Coronary artery (tissue), 2 donors: ENCODE measurements around the gene CCDC86.

Source experiments
- DNase-seq: peaks from one replicate; pipeline ENCODE4 v3.0.0-alpha.2; 2017; ENCODE audit warnings: low spot score
- H3K27ac ChIP-seq, 2 donors: fragments of 200-600 bp; sonication (generic); one replicate each; pipeline ENCODE4 v1.5.1; 2016 to 2019
- H3K4me3 ChIP-seq: fragments of 200-600 bp; sonication (generic); 2 replicates; pipeline ENCODE4 v1.5.1; 2016; ENCODE audit warnings: mild to moderate bottlenecking, moderate library complexity
- TF ChIP-seq, protein P1 (sequence below): fragments of 200-600 bp; sonication (generic); IDR thresholded peaks from one replicate; pipeline ENCODE4 v1.5.1; 2019; ENCODE audit warnings: antibody characterized with exemption

Gene CCDC86

DNA sequence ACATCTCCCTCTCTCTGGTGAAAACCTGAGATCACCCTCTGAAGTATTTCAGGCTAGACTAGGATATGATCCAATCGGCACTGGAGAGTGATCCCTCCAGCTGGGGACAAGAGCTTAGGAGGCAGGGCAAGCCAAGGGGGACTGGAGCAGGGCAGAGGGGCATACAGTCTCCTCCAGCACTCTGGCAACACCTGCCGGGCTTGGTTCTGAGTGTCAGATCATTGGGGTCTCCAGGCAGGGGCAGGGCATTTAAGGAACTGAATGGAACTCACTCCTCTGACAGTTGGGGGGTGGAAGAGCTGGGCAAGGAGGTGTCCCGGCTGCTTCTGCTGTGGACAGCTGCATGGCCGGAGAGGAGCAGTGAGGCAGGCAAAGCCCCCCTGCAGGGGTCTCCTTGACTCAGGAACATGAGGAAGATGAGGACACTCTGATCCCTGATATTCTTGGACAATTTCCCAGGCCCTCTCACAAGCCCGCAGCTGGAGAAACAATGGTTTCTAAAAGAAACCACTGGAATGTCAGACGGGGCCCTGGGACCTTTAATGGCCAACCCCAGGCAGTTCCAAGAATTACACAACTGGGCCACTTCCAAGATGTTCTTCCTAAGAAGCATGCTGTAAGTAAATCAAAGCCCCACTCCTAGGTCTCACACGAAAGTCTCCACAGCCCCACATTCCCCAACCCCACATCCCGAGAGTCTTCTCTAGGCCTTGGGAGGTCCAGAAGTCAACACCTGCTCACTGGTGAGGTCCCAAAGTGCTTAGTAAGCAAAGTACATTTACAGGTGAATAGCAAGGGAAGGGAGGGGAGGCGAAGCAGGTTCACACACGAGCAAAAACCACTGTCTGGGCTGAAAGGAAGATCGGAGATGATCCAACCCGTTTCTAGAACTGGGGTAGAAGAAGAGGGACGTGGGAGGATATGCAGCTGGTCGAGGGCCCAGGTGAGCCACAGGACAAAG, 1.2 kb upstream of the CCDC86 start:
- TF ChIP-seq, protein P1, sequence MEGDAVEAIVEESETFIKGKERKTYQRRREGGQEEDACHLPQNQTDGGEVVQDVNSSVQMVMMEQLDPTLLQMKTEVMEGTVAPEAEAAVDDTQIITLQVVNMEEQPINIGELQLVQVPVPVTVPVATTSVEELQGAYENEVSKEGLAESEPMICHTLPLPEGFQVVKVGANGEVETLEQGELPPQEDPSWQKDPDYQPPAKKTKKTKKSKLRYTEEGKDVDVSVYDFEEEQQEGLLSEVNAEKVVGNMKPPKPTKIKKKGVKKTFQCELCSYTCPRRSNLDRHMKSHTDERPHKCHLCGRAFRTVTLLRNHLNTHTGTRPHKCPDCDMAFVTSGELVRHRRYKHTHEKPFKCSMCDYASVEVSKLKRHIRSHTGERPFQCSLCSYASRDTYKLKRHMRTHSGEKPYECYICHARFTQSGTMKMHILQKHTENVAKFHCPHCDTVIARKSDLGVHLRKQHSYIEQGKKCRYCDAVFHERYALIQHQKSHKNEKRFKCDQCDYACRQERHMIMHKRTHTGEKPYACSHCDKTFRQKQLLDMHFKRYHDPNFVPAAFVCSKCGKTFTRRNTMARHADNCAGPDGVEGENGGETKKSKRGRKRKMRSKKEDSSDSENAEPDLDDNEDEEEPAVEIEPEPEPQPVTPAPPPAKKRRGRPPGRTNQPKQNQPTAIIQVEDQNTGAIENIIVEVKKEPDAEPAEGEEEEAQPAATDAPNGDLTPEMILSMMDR = no peak
- H3K27ac ChIP-seq = peak overlapping the region in 1 of 2 donors; percentile 81
- no peak for DNase-seq
- H3K4me3 ChIP-seq = peak overlapping the region; percentile 73

DNA sequence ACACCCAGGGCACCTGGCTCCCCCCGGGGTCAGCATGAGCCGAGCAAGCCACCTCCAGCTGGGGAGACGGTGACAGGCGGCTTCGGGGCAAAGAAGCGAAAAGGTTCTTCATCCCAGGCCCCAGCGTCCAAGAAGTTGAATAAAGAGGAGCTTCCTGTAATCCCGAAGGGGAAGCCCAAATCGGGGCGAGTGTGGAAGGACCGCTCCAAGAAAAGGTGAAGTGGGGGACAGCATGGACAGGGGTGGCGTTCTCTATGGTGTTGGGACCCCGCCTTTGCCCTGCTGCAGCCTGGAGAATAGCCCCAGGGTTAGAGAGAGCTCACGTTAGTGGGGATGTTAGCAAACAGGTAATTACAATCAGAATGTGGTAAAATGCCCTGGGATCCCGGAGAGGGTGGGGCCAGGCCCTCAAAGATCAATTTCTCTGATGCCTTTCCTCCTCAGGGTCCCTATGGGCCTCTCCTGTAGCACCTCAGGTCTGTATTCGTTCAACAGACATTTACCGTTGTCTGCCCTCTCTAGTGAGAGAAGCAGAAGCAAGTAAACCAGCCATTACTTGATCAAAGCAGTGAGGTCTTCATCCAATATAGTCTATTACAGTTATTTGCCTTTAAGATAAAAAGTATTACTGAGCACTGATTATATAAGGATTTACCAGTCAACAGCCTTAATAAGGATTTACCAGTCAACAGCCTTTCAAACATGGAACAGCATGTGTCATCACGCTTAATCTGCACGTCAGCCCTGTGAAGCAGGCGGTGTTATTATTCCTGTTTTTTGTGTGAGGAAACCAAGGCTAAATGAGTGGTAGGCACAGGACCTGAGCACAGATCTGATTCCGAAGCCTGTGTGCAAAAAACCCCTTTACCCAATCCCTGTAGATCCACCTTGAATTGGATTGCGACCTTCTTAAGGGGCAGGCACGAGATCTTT, 1.0 kb downstream of the CCDC86 start:
- no peak for DNase-seq

DNA sequence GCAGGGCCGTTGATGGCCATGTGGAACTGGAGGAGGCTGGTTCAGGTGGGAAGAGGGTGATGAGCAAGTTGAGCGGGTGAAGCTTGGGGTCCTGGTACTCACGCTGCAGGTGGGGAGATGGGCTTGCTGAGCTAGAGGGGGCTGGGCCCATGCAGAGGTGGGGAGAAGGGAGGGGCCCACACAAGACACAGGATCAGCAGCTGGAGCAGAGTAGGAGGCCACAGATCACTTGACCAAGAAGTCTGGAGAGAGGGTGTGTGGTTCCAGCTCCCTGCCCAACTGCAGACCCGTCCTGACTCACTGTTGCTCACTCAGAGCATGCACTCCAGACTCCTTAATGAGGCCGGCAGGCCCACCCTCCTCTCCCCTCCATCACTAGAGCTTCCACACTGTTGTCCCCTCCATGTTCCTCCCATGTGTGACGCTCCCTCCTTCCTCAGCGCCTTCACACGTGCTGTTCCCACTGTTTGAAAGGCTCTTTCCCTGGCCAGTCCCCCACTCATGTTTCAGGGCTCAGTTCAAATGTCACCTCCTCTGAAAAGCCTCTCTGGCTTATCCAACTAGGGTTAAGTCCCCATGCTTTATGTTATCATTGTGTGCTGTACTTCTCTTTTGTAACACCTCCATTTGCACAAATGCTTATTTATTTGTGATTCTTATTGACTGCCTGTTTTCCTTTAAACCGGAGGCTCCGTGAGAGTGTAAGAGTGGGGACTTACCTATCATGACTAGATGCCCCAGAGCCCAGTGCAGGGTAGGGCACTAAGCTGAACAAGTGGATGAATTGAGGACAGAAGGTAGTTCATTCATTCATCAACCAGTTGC, 2.3 kb downstream of the CCDC86 start:
- no peak for DNase-seq
- Histone ChIP-seq H3K4me3 (peak overlapping the region; percentile 73), H3K27ac (no peak overlapping the region)
- TF ChIP-seq, protein P1 = no peak

More for the DNA sequence above, 1.0 kb downstream of the CCDC86 start:
- Histone ChIP-seq H3K4me3 (peak overlapping the region; percentile 73), H3K27ac (peak overlapping the region; percentile 67 to 81)
- TF ChIP-seq, protein P1 = no peak

DNA sequence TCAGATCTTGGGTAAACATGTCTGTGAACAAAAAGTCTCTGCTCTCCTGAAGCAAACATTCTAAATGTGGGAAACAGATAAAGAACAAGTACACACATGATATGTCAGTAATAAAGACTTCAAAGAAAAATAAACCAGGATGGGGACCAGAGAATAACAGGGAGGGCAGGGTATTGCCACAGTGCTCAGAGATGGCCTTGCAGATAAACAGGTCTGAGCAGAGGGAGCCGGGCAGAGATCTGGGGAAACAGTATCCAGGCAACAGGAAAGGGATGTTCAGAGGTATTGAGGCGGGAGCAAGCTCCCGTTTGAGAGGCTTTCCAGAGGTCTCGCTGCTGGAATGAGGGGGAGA, 2.9 kb downstream of the CCDC86 start:
- Histone ChIP-seq H3K27ac (no peak overlapping the region), H3K4me3 (no peak overlapping the region)
- TF ChIP-seq, protein P1 = no peak
- no peak for DNase-seq

DNA sequence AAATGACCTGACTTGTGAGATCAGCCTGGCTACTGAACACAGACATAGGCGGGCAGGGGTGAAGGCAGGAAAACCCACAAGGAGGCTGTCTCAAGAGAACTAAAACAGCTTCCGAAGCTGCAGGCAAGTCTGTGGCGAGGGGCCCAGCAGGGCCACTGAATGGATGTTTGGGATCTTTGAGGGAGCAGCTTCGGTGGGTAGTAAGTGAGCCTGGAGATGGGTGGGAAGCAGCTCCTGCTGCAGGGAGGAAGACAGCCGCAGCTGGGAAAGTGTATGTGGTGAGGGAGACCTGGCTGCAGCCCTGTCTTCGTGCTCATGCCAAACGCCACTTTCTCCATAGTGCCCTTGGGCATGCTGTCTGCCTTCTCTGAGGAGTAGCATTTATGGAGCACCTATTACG, 3.4 kb downstream of the CCDC86 start:
- Histone ChIP-seq H3K4me3 (no peak overlapping the region), H3K27ac (no peak overlapping the region)
- DNase-seq = no peak
- TF ChIP-seq, protein P1 = no peak

DNA sequence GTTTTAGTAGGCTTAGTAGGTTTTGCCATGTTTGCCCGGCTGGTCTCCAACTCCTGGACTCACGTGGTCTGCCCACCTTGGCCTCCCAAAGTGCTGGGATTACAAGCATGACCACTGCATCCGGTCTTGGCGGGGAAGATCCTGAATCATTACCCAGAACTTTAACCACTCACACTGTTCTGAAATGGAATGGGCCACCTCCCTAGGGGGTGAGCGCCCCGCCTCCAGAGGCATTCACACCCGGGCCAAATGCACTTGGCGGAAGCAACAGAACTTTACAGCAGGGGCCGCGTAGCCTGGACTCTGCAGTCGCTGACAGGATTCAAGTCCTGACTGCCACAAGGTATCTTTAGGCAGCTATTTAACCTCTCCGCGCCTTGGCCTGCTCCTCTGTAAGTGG, 5.4 kb downstream of the CCDC86 start:
- TF ChIP-seq, protein P1 = no peak
- DNase-seq = no peak
- Histone ChIP-seq H3K4me3 (no peak overlapping the region), H3K27ac (no peak overlapping the region)
